GM18526 (cell line): ENCODE results near the gene FRZB.

Experiments used
- POLR2A ChIP-seq: IDR thresholded peaks from 3 replicates; pipeline ENCODE4 v1.6.1; 2011; ENCODE audit not compliant: insufficient read length; ENCODE audit errors: extremely low read depth

FRZB gene, protein sequence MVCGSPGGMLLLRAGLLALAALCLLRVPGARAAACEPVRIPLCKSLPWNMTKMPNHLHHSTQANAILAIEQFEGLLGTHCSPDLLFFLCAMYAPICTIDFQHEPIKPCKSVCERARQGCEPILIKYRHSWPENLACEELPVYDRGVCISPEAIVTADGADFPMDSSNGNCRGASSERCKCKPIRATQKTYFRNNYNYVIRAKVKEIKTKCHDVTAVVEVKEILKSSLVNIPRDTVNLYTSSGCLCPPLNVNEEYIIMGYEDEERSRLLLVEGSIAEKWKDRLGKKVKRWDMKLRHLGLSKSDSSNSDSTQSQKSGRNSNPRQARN

DNA sequence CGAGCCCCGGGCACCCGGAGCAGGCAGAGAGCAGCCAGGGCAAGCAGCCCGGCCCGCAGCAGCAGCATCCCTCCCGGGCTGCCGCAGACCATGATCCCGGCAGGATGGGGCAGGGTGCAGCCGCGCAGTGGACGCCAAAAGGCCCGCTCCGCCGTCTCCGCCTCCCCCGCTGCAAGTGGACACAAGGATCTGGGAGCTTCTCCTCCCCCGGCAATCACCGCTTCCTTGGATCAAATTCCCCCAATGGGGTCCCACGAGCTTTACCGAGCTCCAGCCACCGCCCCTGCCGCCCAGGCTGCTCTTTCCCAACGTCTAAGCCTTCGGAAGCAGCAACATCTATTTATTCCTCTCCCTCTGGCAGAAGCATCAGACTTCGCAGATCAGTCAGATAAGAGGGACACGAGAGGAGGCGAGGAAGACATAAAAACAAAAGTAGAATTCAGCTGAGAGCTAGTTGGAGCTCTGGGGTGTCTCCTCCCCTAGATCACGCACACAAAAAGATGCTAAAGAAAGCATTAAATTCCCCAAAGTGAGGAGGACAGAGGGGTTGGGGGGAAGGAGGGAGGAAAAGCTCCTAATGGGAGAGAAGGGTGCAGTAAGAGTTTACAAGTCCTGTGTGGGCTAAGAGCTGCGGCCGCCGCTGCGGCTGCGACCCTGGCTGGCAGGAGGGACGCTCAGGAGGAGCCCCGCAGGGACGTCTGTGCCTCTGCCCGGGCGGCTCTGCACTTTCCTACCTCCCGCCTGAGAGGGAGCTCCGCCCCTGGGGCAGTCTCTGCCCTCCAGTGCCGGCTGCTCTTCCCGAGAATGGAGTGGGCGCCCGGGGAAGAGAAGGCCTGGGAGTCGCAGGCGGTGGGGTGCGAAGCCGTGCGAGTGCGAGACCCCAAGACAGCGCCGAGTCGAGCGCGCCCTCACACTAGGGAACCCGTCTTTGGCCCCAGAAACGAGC is at the start of gene FRZB:
FRZB (minus strand) TSS at position 177 of the 946 bp plus-strand sequence; CDS start at position 92, 85 bp downstream.
- TF ChIP-seq POLR2A = no peak

DNA sequence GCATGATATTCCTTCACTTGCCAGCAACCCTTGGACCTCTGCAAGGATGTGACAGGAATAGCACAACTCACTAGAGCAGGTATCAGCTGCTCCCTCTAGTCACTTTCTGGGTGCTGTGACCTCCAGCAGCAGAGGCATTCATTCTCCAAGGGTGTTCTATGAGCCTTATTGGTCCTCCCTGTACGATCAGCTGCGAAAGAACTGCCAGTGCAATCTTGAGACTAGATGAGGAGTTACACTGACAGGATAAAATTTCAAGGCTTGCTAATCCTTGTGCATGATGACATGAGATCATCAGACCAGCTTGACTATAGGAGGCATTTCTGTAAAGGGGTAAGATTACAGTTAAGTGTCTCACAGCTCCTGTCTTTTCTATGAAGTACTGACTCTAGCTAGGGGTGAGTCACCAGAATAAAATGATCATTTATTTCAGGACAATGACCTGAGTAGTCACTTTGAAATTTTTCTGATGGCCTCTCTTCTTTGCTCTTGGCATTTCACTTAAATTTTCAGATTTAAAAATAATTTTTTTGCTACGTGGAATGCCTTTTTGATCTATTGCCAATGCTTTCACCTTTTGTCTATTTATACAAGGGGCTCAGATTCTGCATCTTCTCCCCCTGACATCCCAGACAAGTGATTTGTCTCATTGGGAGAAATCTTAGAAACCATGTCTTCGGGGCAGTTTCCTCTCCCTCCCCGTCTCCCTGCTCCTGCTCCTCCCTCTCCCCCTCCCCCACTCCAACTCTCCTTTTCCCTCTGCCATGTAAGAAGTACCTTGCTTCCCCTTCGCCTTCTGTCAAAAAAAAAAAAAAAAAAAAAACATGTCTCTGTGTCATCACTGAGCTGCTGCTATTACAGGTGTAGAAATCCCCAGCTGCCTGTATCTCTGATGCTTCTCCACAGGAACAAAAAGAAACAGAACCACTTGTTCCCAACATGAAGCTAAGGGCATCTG is 49.2 kb upstream of the FRZB start:
- no peak for TF ChIP-seq POLR2A

GRCh38 chr2:182914852-182915251 is 48.4 kb upstream of the FRZB start:
- no peak for TF ChIP-seq POLR2A

- TF ChIP-seq POLR2A = no peak
Observed at GRCh38 chr2:182913064-182913463, 46.6 kb upstream of the FRZB start.

- no peak for TF ChIP-seq POLR2A
Observed at GRCh38 chr2:182912518-182912915, 46.1 kb upstream of the FRZB start.

DNA sequence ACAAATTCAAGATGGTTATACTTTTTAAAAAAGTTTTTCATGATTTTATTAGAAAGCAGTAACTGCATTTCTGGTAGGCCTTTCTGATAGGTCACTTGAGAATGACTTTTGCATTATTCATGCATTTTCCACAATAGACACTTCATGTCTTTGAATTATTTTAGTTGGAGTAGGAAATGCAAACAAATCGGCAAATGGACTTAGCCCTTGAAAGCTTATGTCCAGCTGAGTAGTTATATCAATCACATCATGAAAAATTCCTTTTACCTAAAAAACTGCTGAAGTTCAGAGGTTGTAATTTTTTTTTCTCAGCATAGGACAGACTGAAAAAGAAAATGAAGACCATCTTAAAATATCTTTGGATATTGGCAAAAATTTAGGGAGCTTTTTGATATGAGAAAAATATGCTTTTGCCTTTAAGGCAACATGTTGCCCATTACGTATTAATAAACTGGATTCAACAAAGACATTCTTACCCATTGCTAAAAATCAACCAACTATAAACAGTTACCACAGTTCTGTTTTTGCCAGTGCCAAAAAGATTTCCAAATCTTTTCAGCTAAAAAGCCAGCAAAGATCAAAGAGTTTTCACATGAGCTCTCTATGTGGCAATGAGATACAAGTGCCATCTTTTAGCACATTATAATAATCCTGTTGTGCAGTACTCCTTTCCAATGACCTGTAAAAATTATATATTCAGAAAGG is 45.5 kb upstream of the FRZB start:
- TF ChIP-seq POLR2A = no peak

GRCh38 chr2:182910965-182911364 is 44.5 kb upstream of the FRZB start:
- no peak for TF ChIP-seq POLR2A

GRCh38 chr2:182907081-182907830 is 40.8 kb upstream of the FRZB start:
- TF ChIP-seq POLR2A = no peak

- no peak for TF ChIP-seq POLR2A
Observed at GRCh38 chr2:182906454-182906853, 40.0 kb upstream of the FRZB start.

GRCh38 chr2:182904844-182905243 is 38.4 kb upstream of the FRZB start:
- no peak for TF ChIP-seq POLR2A

DNA sequence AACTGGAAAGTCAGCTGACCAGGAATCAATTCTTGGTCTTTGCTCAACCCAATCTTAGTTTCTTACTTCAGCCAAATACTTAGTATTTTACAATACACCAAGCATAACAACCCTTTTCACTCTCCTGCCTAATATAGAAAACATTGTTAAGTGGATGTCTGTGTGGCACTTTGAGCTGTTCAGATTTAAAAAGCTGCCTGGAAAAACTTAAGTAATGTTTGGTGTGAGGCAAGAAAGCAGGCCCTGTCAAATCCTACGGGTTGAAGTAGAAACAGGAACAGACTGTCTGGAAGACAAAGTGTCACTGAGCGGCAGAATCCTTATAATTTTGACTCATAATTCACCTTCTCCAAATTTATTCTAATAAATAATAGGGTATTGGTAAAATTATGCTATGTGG is 37.1 kb upstream of the FRZB start:
- TF ChIP-seq POLR2A = no peak

GRCh38 chr2:182901748-182902147 is 35.3 kb upstream of the FRZB start:
- no peak for TF ChIP-seq POLR2A

GRCh38 chr2:182898718-182899117 is 32.3 kb upstream of the FRZB start:
- TF ChIP-seq POLR2A = no peak

- TF ChIP-seq POLR2A = no peak
Observed at GRCh38 chr2:182897137-182897536, 30.7 kb upstream of the FRZB start.
